NT2/D1 (cell line): ENCODE data around the gene OR2A1.
"Not testable (repeated sequence)": the region's sequence is repeated elsewhere in the genome, so short reads cannot be mapped to it uniquely, and the experiment has no call there.

Experiments used
- YY1 ChIP-seq: IDR thresholded peaks from 2 replicates; pipeline ENCODE4 v1.6.1; 2011; ENCODE audit not compliant: insufficient read length, insufficient read depth
- ZNF274 ChIP-seq: IDR thresholded peaks from 2 replicates; pipeline ENCODE4 v1.6.1; 2011; ENCODE audit warnings: mild to moderate bottlenecking, low read depth, low read length

DNA sequence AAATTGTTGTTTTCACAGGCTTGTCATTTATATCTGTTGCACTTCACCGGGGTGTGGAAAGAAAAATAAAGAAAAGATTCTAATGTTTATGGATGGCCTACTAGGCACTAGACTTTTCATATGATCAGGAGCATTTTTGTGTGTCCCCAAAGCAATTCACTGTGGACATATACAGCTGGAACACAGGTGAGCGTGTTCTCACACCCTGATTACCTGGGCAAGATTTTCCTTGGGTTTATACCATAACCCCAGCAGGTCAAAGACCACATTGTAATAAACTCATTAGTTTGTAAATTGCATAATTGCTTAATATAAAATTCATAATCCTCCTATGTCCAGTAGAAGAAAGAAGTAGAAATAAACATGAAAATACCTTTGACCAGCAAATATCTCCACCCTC is 1.0 kb upstream of the OR2A1 start:
- TF ChIP-seq YY1, ZNF274: not testable (repeated sequence)
